Nephron (organoid): ENCODE measurements around the gene SERHL2.

Source experiments
- H3K27ac Mint-ChIP-seq, 3 experiments: 2 replicates each; pipeline ENCODE4 v1.8.0; 2020; ENCODE audit warnings: mixed read lengths in 3 of 3, mild to moderate bottlenecking in 2 of 3, moderate library complexity in 1 of 3
- H3K27me3 Mint-ChIP-seq: 2 replicates; pipeline ENCODE4 v1.8.0; 2021; ENCODE audit warnings: low read depth, mild to moderate bottlenecking, moderate library complexity, mixed read lengths
- H3K36me3 Mint-ChIP-seq: 2 replicates; pipeline ENCODE4 v1.8.0; 2020; ENCODE audit warnings: low read depth, mixed read lengths
- H3K4me1 Mint-ChIP-seq: 2 replicates; pipeline ENCODE4 v1.8.0; 2020; ENCODE audit warnings: mixed read lengths
- H3K4me3 Mint-ChIP-seq, 3 experiments: 2 replicates each; pipeline ENCODE4 v1.8.0; 2020; ENCODE audit warnings: mild to moderate bottlenecking in 3 of 3, mixed read lengths in 3 of 3, moderate library complexity in 2 of 3
- H3K9me3 Mint-ChIP-seq: 2 replicates; pipeline ENCODE4 v1.8.0; 2020; ENCODE audit warnings: mixed read lengths
- CTCF ChIP-seq, 3 experiments: fragments of 200-600 bp; sonication (generic); IDR thresholded peaks; one replicate each; pipeline ENCODE4 v1.5.0; 2021; ENCODE audit warnings: antibody characterized with exemption in 3 of 3; ENCODE audit not compliant: unreplicated experiment in 3 of 3

SERHL2 gene

GRCh38 chr22:42608823-42609361 lies 55.1 kb downstream of the SERHL2 start:
- H3K4me1 Mint-ChIP-seq: peaks cover 67% of the 10 kb centered on the region
- peaks cover 2% of the 10 kb centered on the region for H3K9me3 Mint-ChIP-seq
- peak overlapping the region; percentile 86 to 100 (median 97) for H3K27ac Mint-ChIP-seq
- H3K36me3 Mint-ChIP-seq: peaks cover 75% of the 10 kb centered on the region
- no peak for TF ChIP-seq CTCF (IDR thresholded peaks at IDR 0.05; ENCODE audit: unreplicated experiment in 3 of 3)
- no peaks in the 10 kb centered on the region for H3K27me3 Mint-ChIP-seq
- H3K4me3 Mint-ChIP-seq: peak overlapping the region in 2 of 3 experiments; percentile 53 to 76

- peaks cover 66% of the 10 kb centered on the region for H3K4me1 Mint-ChIP-seq
- H3K9me3 Mint-ChIP-seq: peaks cover 2% of the 10 kb centered on the region
- peak overlapping the region; percentile 97 to 100 (median 100) for H3K27ac Mint-ChIP-seq
- TF ChIP-seq CTCF (IDR thresholded peaks at IDR 0.05; ENCODE audit: unreplicated experiment in 3 of 3): no peak
- H3K36me3 Mint-ChIP-seq: peaks cover 67% of the 10 kb centered on the region
- peak overlapping the region; percentile 46 to 72 (median 69) for H3K4me3 Mint-ChIP-seq
- H3K27me3 Mint-ChIP-seq: no peaks in the 10 kb centered on the region
These were observed 56.4 kb downstream of the SERHL2 start for GRCh38 chr22:42610186-42610585.

- no peak for TF ChIP-seq CTCF (IDR thresholded peaks at IDR 0.05; ENCODE audit: unreplicated experiment in 3 of 3)
- Mint-ChIP-seq H3K9me3 (peaks cover 2% of the 10 kb centered on the region), H3K4me1 (peaks cover 72% of the 10 kb centered on the region), H3K27me3 (no peaks in the 10 kb centered on the region), H3K36me3 (peaks cover 59% of the 10 kb centered on the region), H3K27ac (peak overlapping the region; percentile 97 to 100 (median 100)), H3K4me3 (peak overlapping the region; percentile 18 to 56 (median 47))
These were observed 57.3 kb downstream of the SERHL2 start for GRCh38 chr22:42611051-42611450.

GRCh38 chr22:42612336-42612735 lies 58.6 kb downstream of the SERHL2 start:
- TF ChIP-seq CTCF (IDR thresholded peaks at IDR 0.05; ENCODE audit: unreplicated experiment in 3 of 3): no peak
- H3K9me3 Mint-ChIP-seq: no peaks in the 10 kb centered on the region

GRCh38 chr22:42613872-42614301 lies 60.1 kb downstream of the SERHL2 start:
- H3K27ac Mint-ChIP-seq: peak overlapping the region; percentile 100
- peaks cover 33% of the 10 kb centered on the region for H3K36me3 Mint-ChIP-seq
- no peaks in the 10 kb centered on the region for H3K9me3 Mint-ChIP-seq
- peaks cover 62% of the 10 kb centered on the region for H3K4me1 Mint-ChIP-seq
- TF ChIP-seq CTCF (IDR thresholded peaks at IDR 0.05; ENCODE audit: unreplicated experiment in 3 of 3): no peak
- H3K4me3 Mint-ChIP-seq: peak overlapping the region; percentile 96 to 100 (median 97)
- no peaks in the 10 kb centered on the region for H3K27me3 Mint-ChIP-seq

More at GRCh38 chr22:42612336-42612735, 58.6 kb downstream of the SERHL2 start:
- no peaks in the 10 kb centered on the region for H3K27me3 Mint-ChIP-seq
- H3K4me3 Mint-ChIP-seq: peak overlapping the region; percentile 96 to 100 (median 97)
- peaks cover 46% of the 10 kb centered on the region for H3K36me3 Mint-ChIP-seq
- peak overlapping the region; percentile 84 to 100 (median 100) for H3K27ac Mint-ChIP-seq
- peaks cover 67% of the 10 kb centered on the region for H3K4me1 Mint-ChIP-seq
